ENCODE data around the gene CHRND. TPM values are rescaled to one million over a fixed set of nuclear protein-coding genes. Genes with fewer than 3 reads are reported as not detected.

CHRND gene
- total and polyA plus RNA-seq, 2 of the 4 experiments (the other 2 are of a cell fraction), result not detected

GRCh38 chr2:232483923-232484627 is 41.9 kb upstream of the CHRND start:
- WGBS, 2 experiments (ENCODE audit: extremely low coverage in 2 of 2, insufficient read length in 1 of 2), result 93% methylated on average over 14 of the region's 19 CpGs; no CpG with 5 or more reads in 1 of the 2 experiments
- TF ChIP-seq POLR2A (IDR thresholded peaks at IDR 0.05; ENCODE audit: low read depth, low read length) (no peak), RFX5 (IDR thresholded peaks at IDR 0.05; ENCODE audit: low read depth, low read length) (no peak), MAFK (IDR thresholded peaks at IDR 0.05; ENCODE audit: low read depth, low read length) (no peak), NFE2L2 (IDR thresholded peaks at IDR 0.05; ENCODE audit: low read depth, low read length) (no peak), BHLHE40 (IDR thresholded peaks at IDR 0.05; ENCODE audit: low read depth, low read length) (no peak), ELK1 (IDR thresholded peaks at IDR 0.05; ENCODE audit: borderline replicate concordance, low read depth, low read length) (no peak), CHD1 (IDR thresholded peaks at IDR 0.05; ENCODE audit: low read depth, low read length) (no peak), RAD21 (IDR thresholded peaks at IDR 0.05; ENCODE audit: low read length) (no peak), MXI1 (IDR thresholded peaks at IDR 0.05; ENCODE audit: borderline replicate concordance, low read depth, low read length) (no peak), MAZ (IDR thresholded peaks at IDR 0.05; ENCODE audit: borderline replicate concordance, low read depth, low read length) (no peak), CEBPB (IDR thresholded peaks at IDR 0.05; ENCODE audit: low read depth, low read length) (no peak), USF2 (IDR thresholded peaks at IDR 0.05; ENCODE audit: low read depth, low read length) (no peak), SMC3 (IDR thresholded peaks at IDR 0.05; ENCODE audit: low read depth, low read length) (no peak), FOS (IDR thresholded peaks at IDR 0.05; ENCODE audit: low read depth, low read length) (no peak), CTCF (conservative IDR thresholded peaks at IDR 0.05; ENCODE audit: low read depth, low read length) (no peak), RCOR1 (IDR thresholded peaks at IDR 0.05; ENCODE audit: insufficient replicate concordance, low read length) (no peak)
- DNase-seq (no peak), ATAC-seq (ENCODE audit: low read depth) (no peak)
- Histone ChIP-seq H3K9ac (ENCODE audit: low read depth, low read length) (no peak overlapping the region), H3K79me1 (ENCODE audit: low read depth in 1 of 2, low read length in 2 of 2) (no peaks in the 10 kb centered on the region), H2BK15ac (ENCODE audit: low read depth, low read length) (no peak overlapping the region), H3K14ac (replicated peaks; ENCODE audit: low read depth, low read length) (no peak overlapping the region), H3K23ac (ENCODE audit: low read depth, low read length) (no peak overlapping the region), H2BK120ac (ENCODE audit: low read depth, low read length) (no peak overlapping the region), H3K27ac (ENCODE audit: insufficient read depth, low read length) (no peak overlapping the region), H3K9me1 (ENCODE audit: insufficient read depth, low read length) (no peaks in the 10 kb centered on the region), H3K56ac (ENCODE audit: extremely low read depth, insufficient read depth, low read length) (no peak overlapping the region), H4K91ac (ENCODE audit: insufficient read depth, low read depth, low read length) (no peak overlapping the region), H2AK5ac (ENCODE audit: low read depth, low read length) (no peak overlapping the region), H4K8ac (ENCODE audit: low read depth in 2 of 2, low read length in 2 of 2) (no peak overlapping the region), H2BK20ac (ENCODE audit: low read depth, low read length) (no peak overlapping the region), H3K18ac (ENCODE audit: low read depth, low read length) (no peak overlapping the region), H2BK5ac (ENCODE audit: low read depth, low read length, poor library complexity, severe bottlenecking) (no peak overlapping the region), H3K4me3 (ENCODE audit: insufficient read depth, low read depth, low read length) (no peak overlapping the region), H3K27me3 (ENCODE audit: control insufficient read depth, insufficient read depth, low read length) (peaks cover 60% of the 10 kb centered on the region), H3K9me3 (ENCODE audit: control insufficient read depth, insufficient read depth, low read length) (no peaks in the 10 kb centered on the region), H3K4me1 (ENCODE audit: control insufficient read depth, insufficient read depth, low read length) (no peaks in the 10 kb centered on the region; the same call in 1 of the 2 replicates), H2AFZ (replicated peaks; ENCODE audit: low read length, poor library complexity) (no peak overlapping the region), H3K4ac (ENCODE audit: low read depth, low read length) (no peak overlapping the region), H3K36me3 (ENCODE audit: control insufficient read depth, insufficient read depth, low read length) (no peaks in the 10 kb centered on the region), H3K4me2 (ENCODE audit: low read depth, low read length) (no peak overlapping the region), H4K5ac (ENCODE audit: low read depth, low read length) (no peak overlapping the region), H4K20me1 (ENCODE audit: insufficient read depth, low read length) (no peaks in the 10 kb centered on the region; the same call in 1 of the 2 replicates), H2AK9ac (replicated peaks; ENCODE audit: low read depth, low read length, poor library complexity) (no peak overlapping the region)
- POLR2A ChIA-PET (ENCODE audit: unreplicated experiment), result no interaction called here
- dilution Hi-C loops (cut with HindIII; ENCODE audit: low sequenced_read_pairs, unreplicated experiment), result no loop called here
- in situ Hi-C loops (cut with MboI; ENCODE audit: low sequenced_read_pairs), result no loop called here
- no TSS peak for BruUV-seq (replicated peaks)
- CTCF ChIA-PET, result no interaction called here
- intact Hi-C loops (cut with micrococcal nuclease), result no loop called here
